ENCODE data around the gene PPFIBP2.

Gene PPFIBP2

GRCh38 chr11:7524462-7525235 is 10.8 kb downstream of the PPFIBP2 start:
- TF ChIP-seq CTCF (IDR thresholded peaks at IDR 0.05; ENCODE audit: low read depth, low read length, missing control alignments): no peak
- no peak overlapping the region for H3K4me3 ChIP-seq (ENCODE audit: low read depth, low read length)
- no peak for DNase-seq (ENCODE audit: low read depth)

GRCh38 chr11:7525424-7525823 is 11.6 kb downstream of the PPFIBP2 start:
- no peak for TF ChIP-seq CTCF (IDR thresholded peaks at IDR 0.05; ENCODE audit: low read depth, low read length, missing control alignments)
- no peak for DNase-seq (ENCODE audit: low read depth)
- no peak overlapping the region for H3K4me3 ChIP-seq (ENCODE audit: low read depth, low read length)

DNA sequence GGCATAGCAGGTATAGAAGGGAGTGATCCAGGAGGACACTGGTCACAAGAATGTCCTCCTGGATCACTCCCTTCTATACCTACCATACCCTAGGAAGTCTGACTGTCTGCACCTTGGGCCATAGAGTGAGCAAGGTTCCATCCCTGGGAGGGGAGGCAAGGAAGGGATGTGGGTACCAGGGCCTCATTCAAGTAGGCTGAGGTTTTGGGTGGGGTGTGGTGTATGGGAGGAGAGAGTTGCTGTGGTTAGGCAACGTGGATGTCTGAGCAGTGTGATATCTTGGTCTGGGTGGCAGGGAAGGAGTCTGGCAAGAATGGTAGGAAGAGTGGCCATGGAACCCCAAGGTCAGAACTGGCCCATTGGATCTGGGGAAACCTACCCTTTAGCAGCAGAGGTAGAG is 13.2 kb downstream of the PPFIBP2 start:
- no peak for DNase-seq (ENCODE audit: low read depth)
- no peak overlapping the region for H3K4me3 ChIP-seq (ENCODE audit: low read depth, low read length)
- no peak for TF ChIP-seq CTCF (IDR thresholded peaks at IDR 0.05; ENCODE audit: low read depth, low read length, missing control alignments)

- no peak for DNase-seq (ENCODE audit: low read depth)
- no peak for TF ChIP-seq CTCF (IDR thresholded peaks at IDR 0.05; ENCODE audit: low read depth, low read length, missing control alignments)
- H3K4me3 ChIP-seq (ENCODE audit: low read depth, low read length): no peak overlapping the region
These were observed 14.8 kb downstream of the PPFIBP2 start for GRCh38 chr11:7528514-7529049.

GRCh38 chr11:7530013-7530640 is 16.3 kb downstream of the PPFIBP2 start:
- H3K4me3 ChIP-seq (ENCODE audit: low read depth, low read length): no peak overlapping the region
- no peak for DNase-seq (ENCODE audit: low read depth)

GRCh38 chr11:7531011-7531410 is 17.2 kb downstream of the PPFIBP2 start:
- TF ChIP-seq CTCF (IDR thresholded peaks at IDR 0.05; ENCODE audit: low read depth, low read length, missing control alignments): no peak
- DNase-seq (ENCODE audit: low read depth): no peak

More at GRCh38 chr11:7530013-7530640, 16.3 kb downstream of the PPFIBP2 start:
- no peak for TF ChIP-seq CTCF (IDR thresholded peaks at IDR 0.05; ENCODE audit: low read depth, low read length, missing control alignments)

More at GRCh38 chr11:7531011-7531410, 17.2 kb downstream of the PPFIBP2 start:
- no peak overlapping the region for H3K4me3 ChIP-seq (ENCODE audit: low read depth, low read length)
